RKO (cell line): ENCODE measurements around the gene DNASE1L2.
A peak's percentile ranks its signal among the peaks of the same experiment; 100 is the strongest.
"Not testable (repeated sequence)": the region's sequence is repeated elsewhere in the genome, so short reads cannot be mapped to it uniquely, and the experiment has no call there.

Experiments
- DNase-seq: peaks from one replicate; pipeline ENCODE4 v3.0.0-alpha.2; 2016; ENCODE audit warnings: low spot score

Gene DNASE1L2

GRCh38 chr16:2238838-2239675 is 2.8 kb downstream of the DNASE1L2 start:
- DNase-seq, result no peak

- DNase-seq, result not testable (repeated sequence)
Observed at GRCh38 chr16:2240331-2240730, 4.1 kb downstream of the DNASE1L2 start.

- no peak for DNase-seq
Observed at GRCh38 chr16:2242598-2242997, 6.4 kb downstream of the DNASE1L2 start.

- no peak for DNase-seq
Observed at GRCh38 chr16:2243031-2243528, 6.8 kb downstream of the DNASE1L2 start.

GRCh38 chr16:2243781-2244180 is 7.5 kb downstream of the DNASE1L2 start:
- DNase-seq, result no peak

GRCh38 chr16:2244301-2244700 is 8.1 kb downstream of the DNASE1L2 start:
- DNase-seq, result no peak

- no peak for DNase-seq
Observed at GRCh38 chr16:2244926-2245795, 8.9 kb downstream of the DNASE1L2 start.

- no peak for DNase-seq
Observed at GRCh38 chr16:2246301-2246885, 10.1 kb downstream of the DNASE1L2 start.

GRCh38 chr16:2250652-2251295 is 14.5 kb downstream of the DNASE1L2 start:
- DNase-seq, result peak; percentile 53

GRCh38 chr16:2251296-2252111 is 15.3 kb downstream of the DNASE1L2 start, which contains the start of gene ECI1:
Gene ECI1, minus strand, starts transcription at chr16:2251587. Its CDS starts 21 bp downstream, at chr16:2251566.
- DNase-seq, result peak; percentile 96

GRCh38 chr16:2252806-2253148 is 16.5 kb downstream of the DNASE1L2 start:
- peak; percentile 51 for DNase-seq

GRCh38 chr16:2253293-2253692 is 17.0 kb downstream of the DNASE1L2 start:
- DNase-seq, result no peak

GRCh38 chr16:2256531-2257140 is 20.4 kb downstream of the DNASE1L2 start:
- DNase-seq, result no peak

GRCh38 chr16:2257726-2258125 is 21.5 kb downstream of the DNASE1L2 start:
- no peak for DNase-seq

- DNase-seq, result not testable (repeated sequence)
Observed at GRCh38 chr16:2258530-2258929, 22.3 kb downstream of the DNASE1L2 start.

- DNase-seq, result no peak
Observed at GRCh38 chr16:2260250-2260649, 24.0 kb downstream of the DNASE1L2 start.

GRCh38 chr16:2263026-2263425 is 26.8 kb downstream of the DNASE1L2 start:
- DNase-seq, result not testable (repeated sequence)

GRCh38 chr16:2266887-2267286 is 30.6 kb downstream of the DNASE1L2 start:
- DNase-seq, result peak; percentile 51

- DNase-seq, result not testable (repeated sequence)
Observed at GRCh38 chr16:2267505-2267912, 31.3 kb downstream of the DNASE1L2 start.

- DNase-seq, result peak; percentile 91
Observed at GRCh38 chr16:2267913-2268666, 31.8 kb downstream of the DNASE1L2 start, which contains the start of gene RNPS1. Gene RNPS1, minus strand, starts transcription at chr16:2268126. Its CDS starts 3,483 bp downstream, at chr16:2264643.
